Measurements from ENCODE around the gene TNNC2. TPM values are rescaled to one million over a fixed set of nuclear protein-coding genes. Genes with fewer than 3 reads are reported as not detected.

Gene TNNC2
- polyA plus RNA-seq, 3 donors: 0.71 to 1.2 (median 1.0) TPM

- Histone ChIP-seq H3K4me1 (ENCODE audit: control insufficient read depth in 1 of 2, insufficient read depth in 2 of 2, low read length in 2 of 2) (peaks cover 12 to 14% of the 10 kb centered on the region in 2 donors), H3K27ac (ENCODE audit: low read depth in 1 of 2, low read length in 2 of 2) (peak overlapping the region; percentile 46 to 71)
These were observed 15.2 kb upstream of the TNNC2 start for GRCh38 chr20:45842169-45842812.

DNA sequence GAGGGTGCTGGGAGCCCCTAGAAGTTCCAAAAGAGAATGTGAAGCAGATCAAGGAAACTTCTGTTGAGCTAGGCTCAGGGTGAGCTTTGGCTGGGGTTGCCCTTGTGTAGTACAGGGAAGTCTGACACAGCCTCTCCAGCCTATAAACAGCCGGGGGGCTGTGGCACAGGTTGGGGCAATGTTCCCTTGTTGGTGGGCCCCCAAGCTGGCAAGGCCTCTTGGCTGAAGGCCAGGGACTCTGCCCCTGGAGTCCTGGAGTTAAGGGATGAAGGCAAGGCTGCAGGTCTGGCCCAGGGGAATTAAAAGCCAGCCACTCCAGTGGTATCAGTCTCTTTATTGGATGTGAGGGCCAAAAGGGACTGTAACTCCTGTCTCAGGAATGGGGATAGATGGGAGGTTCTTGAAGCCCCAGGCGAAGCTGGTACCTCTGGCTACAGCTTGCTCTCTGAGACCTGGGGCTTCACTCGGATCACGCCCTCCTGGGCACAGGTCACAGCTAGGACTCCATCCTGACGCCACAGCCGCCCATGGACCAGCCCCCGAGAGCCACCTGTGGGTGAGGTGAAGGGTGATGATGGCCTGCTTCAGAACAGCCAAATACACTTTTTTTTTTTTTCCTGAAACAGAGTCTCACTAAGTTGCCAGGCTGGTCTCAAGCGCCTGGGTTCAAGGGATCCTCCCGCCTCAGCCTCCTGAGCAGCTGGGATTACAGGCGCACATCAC lies 14.5 kb upstream of the TNNC2 start:
- no peaks in the 10 kb centered on the region for H3K79me2 ChIP-seq (ENCODE audit: insufficient read depth, low read length)
- Mint-ChIP-seq H3K4me3 (no peak overlapping the region), H3K36me3 (peaks cover 57 to 96% of the 10 kb centered on the region in 2 donors), H3K27ac (peak overlapping the region in 6 of 7 donors; percentile 46 to 86 (median 82)), H3K4me1 (peaks cover 19% of the 10 kb centered on the region), H3K9me3 (no peaks in the 10 kb centered on the region), H3K27me3 (ENCODE audit: low read depth in 3 of 3) (no peaks in the 10 kb centered on the region)
- TF ChIP-seq, protein P1, sequence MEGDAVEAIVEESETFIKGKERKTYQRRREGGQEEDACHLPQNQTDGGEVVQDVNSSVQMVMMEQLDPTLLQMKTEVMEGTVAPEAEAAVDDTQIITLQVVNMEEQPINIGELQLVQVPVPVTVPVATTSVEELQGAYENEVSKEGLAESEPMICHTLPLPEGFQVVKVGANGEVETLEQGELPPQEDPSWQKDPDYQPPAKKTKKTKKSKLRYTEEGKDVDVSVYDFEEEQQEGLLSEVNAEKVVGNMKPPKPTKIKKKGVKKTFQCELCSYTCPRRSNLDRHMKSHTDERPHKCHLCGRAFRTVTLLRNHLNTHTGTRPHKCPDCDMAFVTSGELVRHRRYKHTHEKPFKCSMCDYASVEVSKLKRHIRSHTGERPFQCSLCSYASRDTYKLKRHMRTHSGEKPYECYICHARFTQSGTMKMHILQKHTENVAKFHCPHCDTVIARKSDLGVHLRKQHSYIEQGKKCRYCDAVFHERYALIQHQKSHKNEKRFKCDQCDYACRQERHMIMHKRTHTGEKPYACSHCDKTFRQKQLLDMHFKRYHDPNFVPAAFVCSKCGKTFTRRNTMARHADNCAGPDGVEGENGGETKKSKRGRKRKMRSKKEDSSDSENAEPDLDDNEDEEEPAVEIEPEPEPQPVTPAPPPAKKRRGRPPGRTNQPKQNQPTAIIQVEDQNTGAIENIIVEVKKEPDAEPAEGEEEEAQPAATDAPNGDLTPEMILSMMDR (IDR thresholded peaks at IDR 0.05): no peak
- DNase-seq: no peak
- H3K27me3 ChIP-seq (ENCODE audit: control insufficient read depth in 2 of 2, insufficient read depth in 2 of 2, low read length in 2 of 2): no peaks in the 10 kb centered on the region
- H3K4me3 ChIP-seq (replicated peaks in 1 of 3; ENCODE audit: low read depth in 2 of 3, low read length in 3 of 3): no peak overlapping the region
- no peaks in the 10 kb centered on the region for H3K9me3 ChIP-seq (replicated peaks in 1 of 2; ENCODE audit: control insufficient read depth in 1 of 2, insufficient read depth in 1 of 2, low read length in 2 of 2)
- H3K36me3 ChIP-seq (replicated peaks in 1 of 2; ENCODE audit: control insufficient read depth in 1 of 2, insufficient read depth in 2 of 2, low read length in 2 of 2): peaks cover 57 to 91% of the 10 kb centered on the region in 2 donors
- intact Hi-C loops (cut with micrococcal nuclease): no loop called here
- peaks cover 27% of the 10 kb centered on the region for H4K20me1 ChIP-seq (ENCODE audit: insufficient read depth, low read length)
- no peak overlapping the region for H3K4me2 ChIP-seq (replicated peaks; ENCODE audit: extremely low read depth, low read length, poor library complexity, severe bottlenecking)
- H2AFZ ChIP-seq (ENCODE audit: insufficient read depth, low read depth, low read length, poor library complexity, severe bottlenecking): no peak overlapping the region
- peak overlapping the region; percentile 46 to 71 for H3K27ac ChIP-seq (ENCODE audit: low read depth in 1 of 2, low read length in 2 of 2)
- WGBS (ENCODE audit: insufficient coverage): 100% methylated on average over 3 of the region's 10 CpGs
- peaks cover 15 to 17% of the 10 kb centered on the region in 2 donors for H3K4me1 ChIP-seq (ENCODE audit: control insufficient read depth in 1 of 2, insufficient read depth in 2 of 2, low read length in 2 of 2)
- H3K9ac ChIP-seq (ENCODE audit: insufficient read depth, low read length, poor library complexity, severe bottlenecking): no peak overlapping the region

More at GRCh38 chr20:45842169-45842812, 15.2 kb upstream of the TNNC2 start:
- Mint-ChIP-seq H3K27ac (peak overlapping the region; percentile 49 to 86 (median 80)), H3K27me3 (ENCODE audit: low read depth in 3 of 3) (no peaks in the 10 kb centered on the region), H3K4me3 (no peak overlapping the region), H3K4me1 (peaks cover 17% of the 10 kb centered on the region), H3K36me3 (peaks cover 53 to 97% of the 10 kb centered on the region in 2 donors), H3K9me3 (no peaks in the 10 kb centered on the region)
- WGBS (ENCODE audit: insufficient coverage): 3% methylated on average over 3 of the region's 5 CpGs
- intact Hi-C loops (cut with micrococcal nuclease): no loop called here
- Histone ChIP-seq H2AFZ (ENCODE audit: insufficient read depth, low read depth, low read length, poor library complexity, severe bottlenecking) (no peak overlapping the region), H3K9ac (ENCODE audit: insufficient read depth, low read length, poor library complexity, severe bottlenecking) (no peak overlapping the region), H3K9me3 (replicated peaks in 1 of 2; ENCODE audit: control insufficient read depth in 1 of 2, insufficient read depth in 1 of 2, low read length in 2 of 2) (no peaks in the 10 kb centered on the region), H3K79me2 (ENCODE audit: insufficient read depth, low read length) (no peaks in the 10 kb centered on the region), H3K36me3 (replicated peaks in 1 of 2; ENCODE audit: control insufficient read depth in 1 of 2, insufficient read depth in 2 of 2, low read length in 2 of 2) (peaks cover 62 to 90% of the 10 kb centered on the region in 2 donors), H4K20me1 (ENCODE audit: insufficient read depth, low read length) (peaks cover 32% of the 10 kb centered on the region), H3K4me2 (replicated peaks; ENCODE audit: extremely low read depth, low read length, poor library complexity, severe bottlenecking) (no peak overlapping the region), H3K4me3 (replicated peaks in 1 of 3; ENCODE audit: low read depth in 2 of 3, low read length in 3 of 3) (no peak overlapping the region), H3K27me3 (ENCODE audit: control insufficient read depth in 2 of 2, insufficient read depth in 2 of 2, low read length in 2 of 2) (no peaks in the 10 kb centered on the region)
- DNase-seq: peak in 2 of 3 donors; percentile 30 to 31
- TF ChIP-seq, protein P1 (IDR thresholded peaks at IDR 0.05): no peak
